GM21737 (cell line): ENCODE measurements around the gene PDE11A.

Experiments
- ATAC-seq: cut with Tn5 transposase; IDR thresholded peaks from one replicate; pipeline ENCODE4 v1.9.1; 2021; ENCODE audit warnings: mild to moderate bottlenecking, moderate library complexity; ENCODE audit not compliant: unreplicated experiment

PDE11A gene

GRCh38 chr2:177771191-177771590, 301.4 kb downstream of the PDE11A start:
- ATAC-seq = no peak

GRCh38 chr2:177767768-177768167, 304.8 kb downstream of the PDE11A start:
- ATAC-seq = no peak

GRCh38 chr2:177765698-177766097, 306.9 kb downstream of the PDE11A start:
- ATAC-seq = no peak

- peak; percentile 98 for ATAC-seq
Measured at GRCh38 chr2:177763531-177764265, 308.9 kb downstream of the PDE11A start.

GRCh38 chr2:177759443-177759842, 313.1 kb downstream of the PDE11A start:
- no peak for ATAC-seq

- ATAC-seq = no peak
Measured at GRCh38 chr2:177758591-177759371, 313.8 kb downstream of the PDE11A start.

GRCh38 chr2:177756336-177756735, 316.2 kb downstream of the PDE11A start:
- ATAC-seq = no peak

- ATAC-seq = no peak
Measured at GRCh38 chr2:177754492-177754873, 318.1 kb downstream of the PDE11A start.

GRCh38 chr2:177753682-177754491, 318.7 kb downstream of the PDE11A start:
- ATAC-seq = no peak

- no peak for ATAC-seq
Measured at GRCh38 chr2:177748360-177748759, 324.2 kb downstream of the PDE11A start.

- ATAC-seq = no peak
Measured at GRCh38 chr2:177747384-177747783, 325.2 kb downstream of the PDE11A start.

- no peak for ATAC-seq
Measured at GRCh38 chr2:177746358-177746757, 326.2 kb downstream of the PDE11A start.

- ATAC-seq = no peak
Measured at GRCh38 chr2:177745531-177745930, 327.0 kb downstream of the PDE11A start.

GRCh38 chr2:177742851-177743250, 329.7 kb downstream of the PDE11A start:
- ATAC-seq = no peak

GRCh38 chr2:177741866-177742265, 330.7 kb downstream of the PDE11A start:
- ATAC-seq = no peak

GRCh38 chr2:177740700-177741099, 331.9 kb downstream of the PDE11A start:
- ATAC-seq = no peak

GRCh38 chr2:177738461-177739235, 333.9 kb downstream of the PDE11A start:
- ATAC-seq = no peak

GRCh38 chr2:177735318-177735803, 337.2 kb downstream of the PDE11A start:
- no peak for ATAC-seq

- ATAC-seq = no peak
Measured at GRCh38 chr2:177733322-177733855, 339.2 kb downstream of the PDE11A start.

GRCh38 chr2:177731384-177731783, 341.2 kb downstream of the PDE11A start:
- ATAC-seq = no peak
